ENCODE results near the gene ARID1A. TPM values are rescaled to one million over a fixed set of nuclear protein-coding genes. Genes with fewer than 3 reads are reported as not detected.

ARID1A gene
- total and polyA plus RNA-seq, 9 of the 15 experiments (the other 6 are each of a cell fraction or from before 2014, with no cell fraction given), result 8.3 to 88.3 (median 22.5) TPM

GRCh38 chr1:26692793-26693490, 2.9 kb upstream of the ARID1A start (continued):
- TF ChIP-seq, protein P1, sequence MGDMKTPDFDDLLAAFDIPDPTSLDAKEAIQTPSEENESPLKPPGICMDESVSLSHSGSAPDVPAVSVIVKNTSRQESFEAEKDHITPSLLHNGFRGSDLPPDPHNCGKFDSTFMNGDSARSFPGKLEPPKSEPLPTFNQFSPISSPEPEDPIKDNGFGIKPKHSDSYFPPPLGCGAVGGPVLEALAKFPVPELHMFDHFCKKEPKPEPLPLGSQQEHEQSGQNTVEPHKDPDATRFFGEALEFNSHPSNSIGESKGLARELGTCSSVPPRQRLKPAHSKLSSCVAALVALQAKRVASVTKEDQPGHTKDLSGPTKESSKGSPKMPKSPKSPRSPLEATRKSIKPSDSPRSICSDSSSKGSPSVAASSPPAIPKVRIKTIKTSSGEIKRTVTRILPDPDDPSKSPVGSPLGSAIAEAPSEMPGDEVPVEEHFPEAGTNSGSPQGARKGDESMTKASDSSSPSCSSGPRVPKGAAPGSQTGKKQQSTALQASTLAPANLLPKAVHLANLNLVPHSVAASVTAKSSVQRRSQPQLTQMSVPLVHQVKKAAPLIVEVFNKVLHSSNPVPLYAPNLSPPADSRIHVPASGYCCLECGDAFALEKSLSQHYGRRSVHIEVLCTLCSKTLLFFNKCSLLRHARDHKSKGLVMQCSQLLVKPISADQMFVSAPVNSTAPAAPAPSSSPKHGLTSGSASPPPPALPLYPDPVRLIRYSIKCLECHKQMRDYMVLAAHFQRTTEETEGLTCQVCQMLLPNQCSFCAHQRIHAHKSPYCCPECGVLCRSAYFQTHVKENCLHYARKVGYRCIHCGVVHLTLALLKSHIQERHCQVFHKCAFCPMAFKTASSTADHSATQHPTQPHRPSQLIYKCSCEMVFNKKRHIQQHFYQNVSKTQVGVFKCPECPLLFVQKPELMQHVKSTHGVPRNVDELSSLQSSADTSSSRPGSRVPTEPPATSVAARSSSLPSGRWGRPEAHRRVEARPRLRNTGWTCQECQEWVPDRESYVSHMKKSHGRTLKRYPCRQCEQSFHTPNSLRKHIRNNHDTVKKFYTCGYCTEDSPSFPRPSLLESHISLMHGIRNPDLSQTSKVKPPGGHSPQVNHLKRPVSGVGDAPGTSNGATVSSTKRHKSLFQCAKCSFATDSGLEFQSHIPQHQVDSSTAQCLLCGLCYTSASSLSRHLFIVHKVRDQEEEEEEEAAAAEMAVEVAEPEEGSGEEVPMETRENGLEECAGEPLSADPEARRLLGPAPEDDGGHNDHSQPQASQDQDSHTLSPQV (IDR thresholded peaks at IDR 0.05), result peak; percentile 92
- TF ChIP-seq, protein P2, sequence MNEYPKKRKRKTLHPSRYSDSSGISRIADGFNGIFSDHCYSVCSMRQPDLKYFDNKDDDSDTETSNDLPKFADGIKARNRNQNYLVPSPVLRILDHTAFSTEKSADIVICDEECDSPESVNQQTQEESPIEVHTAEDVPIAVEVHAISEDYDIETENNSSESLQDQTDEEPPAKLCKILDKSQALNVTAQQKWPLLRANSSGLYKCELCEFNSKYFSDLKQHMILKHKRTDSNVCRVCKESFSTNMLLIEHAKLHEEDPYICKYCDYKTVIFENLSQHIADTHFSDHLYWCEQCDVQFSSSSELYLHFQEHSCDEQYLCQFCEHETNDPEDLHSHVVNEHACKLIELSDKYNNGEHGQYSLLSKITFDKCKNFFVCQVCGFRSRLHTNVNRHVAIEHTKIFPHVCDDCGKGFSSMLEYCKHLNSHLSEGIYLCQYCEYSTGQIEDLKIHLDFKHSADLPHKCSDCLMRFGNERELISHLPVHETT (CRISPR knock-in tag; conservative IDR thresholded peaks at IDR 0.05 in 1 of 2, IDR thresholded peaks at IDR 0.05 in 1 of 2), result 0 out of 4 replicates have a peak, but pooled peaks of 1 of the 2 experiments have one; percentile 19
- TF ChIP-seq ZNF324 (CRISPR knock-in tag; IDR thresholded peaks at IDR 0.05), result peak; percentile 41; the same call in 1 of the 2 replicates
- peak; percentile 80 to 89 for TF ChIP-seq ARNT (IDR thresholded peaks at IDR 0.05)
- TF ChIP-seq TAF1 (IDR thresholded peaks at IDR 0.05; ENCODE audit: control insufficient read depth, extremely low read depth, insufficient read depth, low read length, severe bottlenecking), result peak; percentile 87
- TF ChIP-seq, protein P3, sequence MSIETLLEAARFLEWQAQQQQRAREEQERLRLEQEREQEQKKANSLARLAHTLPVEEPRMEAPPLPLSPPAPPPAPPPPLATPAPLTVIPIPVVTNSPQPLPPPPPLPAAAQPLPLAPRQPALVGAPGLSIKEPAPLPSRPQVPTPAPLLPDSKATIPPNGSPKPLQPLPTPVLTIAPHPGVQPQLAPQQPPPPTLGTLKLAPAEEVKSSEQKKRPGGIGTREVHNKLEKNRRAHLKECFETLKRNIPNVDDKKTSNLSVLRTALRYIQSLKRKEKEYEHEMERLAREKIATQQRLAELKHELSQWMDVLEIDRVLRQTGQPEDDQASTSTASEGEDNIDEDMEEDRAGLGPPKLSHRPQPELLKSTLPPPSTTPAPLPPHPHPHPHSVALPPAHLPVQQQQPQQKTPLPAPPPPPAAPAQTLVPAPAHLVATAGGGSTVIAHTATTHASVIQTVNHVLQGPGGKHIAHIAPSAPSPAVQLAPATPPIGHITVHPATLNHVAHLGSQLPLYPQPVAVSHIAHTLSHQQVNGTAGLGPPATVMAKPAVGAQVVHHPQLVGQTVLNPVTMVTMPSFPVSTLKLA (conservative IDR thresholded peaks at IDR 0.05), result peak; percentile 92
- TF ChIP-seq MBD2 (IDR thresholded peaks at IDR 0.05; ENCODE audit: borderline replicate concordance, low read depth), result peak; percentile 66; the same call in 1 of the 2 replicates
- TF ChIP-seq ZNF311 (CRISPR knock-in tag; IDR thresholded peaks at IDR 0.05), result no peak
- TF ChIP-seq, protein P4, sequence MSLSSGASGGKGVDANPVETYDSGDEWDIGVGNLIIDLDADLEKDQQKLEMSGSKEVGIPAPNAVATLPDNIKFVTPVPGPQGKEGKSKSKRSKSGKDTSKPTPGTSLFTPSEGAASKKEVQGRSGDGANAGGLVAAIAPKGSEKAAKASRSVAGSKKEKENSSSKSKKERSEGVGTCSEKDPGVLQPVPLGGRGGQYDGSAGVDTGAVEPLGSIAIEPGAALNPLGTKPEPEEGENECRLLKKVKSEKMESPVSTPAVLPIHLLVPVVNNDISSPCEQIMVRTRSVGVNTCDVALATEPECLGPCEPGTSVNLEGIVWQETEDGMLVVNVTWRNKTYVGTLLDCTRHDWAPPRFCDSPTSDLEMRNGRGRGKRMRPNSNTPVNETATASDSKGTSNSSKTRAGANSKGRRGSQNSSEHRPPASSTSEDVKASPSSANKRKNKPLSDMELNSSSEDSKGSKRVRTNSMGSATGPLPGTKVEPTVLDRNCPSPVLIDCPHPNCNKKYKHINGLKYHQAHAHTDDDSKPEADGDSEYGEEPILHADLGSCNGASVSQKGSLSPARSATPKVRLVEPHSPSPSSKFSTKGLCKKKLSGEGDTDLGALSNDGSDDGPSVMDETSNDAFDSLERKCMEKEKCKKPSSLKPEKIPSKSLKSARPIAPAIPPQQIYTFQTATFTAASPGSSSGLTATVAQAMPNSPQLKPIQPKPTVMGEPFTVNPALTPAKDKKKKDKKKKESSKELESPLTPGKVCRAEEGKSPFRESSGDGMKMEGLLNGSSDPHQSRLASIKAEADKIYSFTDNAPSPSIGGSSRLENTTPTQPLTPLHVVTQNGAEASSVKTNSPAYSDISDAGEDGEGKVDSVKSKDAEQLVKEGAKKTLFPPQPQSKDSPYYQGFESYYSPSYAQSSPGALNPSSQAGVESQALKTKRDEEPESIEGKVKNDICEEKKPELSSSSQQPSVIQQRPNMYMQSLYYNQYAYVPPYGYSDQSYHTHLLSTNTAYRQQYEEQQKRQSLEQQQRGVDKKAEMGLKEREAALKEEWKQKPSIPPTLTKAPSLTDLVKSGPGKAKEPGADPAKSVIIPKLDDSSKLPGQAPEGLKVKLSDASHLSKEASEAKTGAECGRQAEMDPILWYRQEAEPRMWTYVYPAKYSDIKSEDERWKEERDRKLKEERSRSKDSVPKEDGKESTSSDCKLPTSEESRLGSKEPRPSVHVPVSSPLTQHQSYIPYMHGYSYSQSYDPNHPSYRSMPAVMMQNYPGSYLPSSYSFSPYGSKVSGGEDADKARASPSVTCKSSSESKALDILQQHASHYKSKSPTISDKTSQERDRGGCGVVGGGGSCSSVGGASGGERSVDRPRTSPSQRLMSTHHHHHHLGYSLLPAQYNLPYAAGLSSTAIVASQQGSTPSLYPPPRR (CRISPR knock-in tag; IDR thresholded peaks at IDR 0.05; ENCODE audit: borderline replicate concordance), result no peak
- TF ChIP-seq GATA2 (CRISPR knock-in tag; IDR thresholded peaks at IDR 0.05), result peak; percentile 98
- TF ChIP-seq ZNF140 (CRISPR knock-in tag; IDR thresholded peaks at IDR 0.05), result no peak
- peak; percentile 68; the same call in 1 of the 2 replicates for TF ChIP-seq MTA1 (IDR thresholded peaks at IDR 0.05; ENCODE audit: borderline replicate concordance)
- peak; percentile 43 for TF ChIP-seq ETV1 (tag; conservative IDR thresholded peaks at IDR 0.05; ENCODE audit: low read depth)
- peak; percentile 75 for TF ChIP-seq MEIS2 (IDR thresholded peaks at IDR 0.05; ENCODE audit: partially characterized antibody)

All from K562 (cell line).